Liver (tissue), 3 donors: ENCODE data around the gene PHF20.

Experiments used
- EGR1 ChIP-seq, 2 donors: IDR thresholded peaks; 2 replicates each; pipeline ENCODE4 v1.6.1; 2016 to 2018; ENCODE audit warnings: antibody characterized with exemption in 2 of 2, low read depth in 2 of 2
- FOXA1 ChIP-seq: IDR thresholded peaks from 2 replicates; pipeline ENCODE4 v1.6.1; 2016; ENCODE audit warnings: antibody characterized with exemption
- HNF4G ChIP-seq: IDR thresholded peaks from 2 replicates; pipeline ENCODE4 v1.6.1; 2016; ENCODE audit warnings: antibody characterized with exemption
- JUND ChIP-seq, 2 donors: IDR thresholded peaks; 2 replicates each; pipeline ENCODE4 v1.6.1; 2016; ENCODE audit warnings: antibody characterized with exemption in 2 of 2
- NR2F2 ChIP-seq: IDR thresholded peaks from 2 replicates; pipeline ENCODE4 v1.6.1; 2016; ENCODE audit warnings: antibody characterized with exemption
- RAD21 ChIP-seq, 2 donors: IDR thresholded peaks; 2 replicates each; pipeline ENCODE4 v1.6.1; 2016; ENCODE audit warnings: antibody characterized with exemption in 2 of 2, mild to moderate bottlenecking in 2 of 2
- REST ChIP-seq: IDR thresholded peaks from 2 replicates; pipeline ENCODE4 v1.6.1; 2016; ENCODE audit warnings: antibody characterized with exemption, mild to moderate bottlenecking
- RXRA ChIP-seq, 2 donors: IDR thresholded peaks; 2 replicates each; pipeline ENCODE4 v1.6.1; 2017 to 2018; ENCODE audit warnings: antibody characterized with exemption in 2 of 2, mild to moderate bottlenecking in 1 of 2
- TAF1 ChIP-seq: conservative IDR thresholded peaks from 2 replicates; pipeline ENCODE4 v1.6.1; 2016; ENCODE audit warnings: antibody characterized with exemption, mild to moderate bottlenecking
- TF ChIP-seq, protein P1 (sequence below): fragments of 150-350 bp; IDR thresholded peaks from 2 replicates; pipeline ENCODE4 v1.5.1; 2017; ENCODE audit warnings: improper control_type of control experiment, low read depth, low read length; ENCODE audit not compliant: missing input control
- TF ChIP-seq, protein P2 (sequence below): IDR thresholded peaks from 2 replicates; pipeline ENCODE4 v1.6.1; 2016; ENCODE audit warnings: antibody characterized with exemption
- TF ChIP-seq, protein P3 (sequence below): IDR thresholded peaks from 2 replicates; pipeline ENCODE4 v1.6.1; 2016; ENCODE audit warnings: antibody characterized with exemption
- donor health status: healthy.
- donor health status: healthy.

- TF ChIP-seq, protein P1, sequence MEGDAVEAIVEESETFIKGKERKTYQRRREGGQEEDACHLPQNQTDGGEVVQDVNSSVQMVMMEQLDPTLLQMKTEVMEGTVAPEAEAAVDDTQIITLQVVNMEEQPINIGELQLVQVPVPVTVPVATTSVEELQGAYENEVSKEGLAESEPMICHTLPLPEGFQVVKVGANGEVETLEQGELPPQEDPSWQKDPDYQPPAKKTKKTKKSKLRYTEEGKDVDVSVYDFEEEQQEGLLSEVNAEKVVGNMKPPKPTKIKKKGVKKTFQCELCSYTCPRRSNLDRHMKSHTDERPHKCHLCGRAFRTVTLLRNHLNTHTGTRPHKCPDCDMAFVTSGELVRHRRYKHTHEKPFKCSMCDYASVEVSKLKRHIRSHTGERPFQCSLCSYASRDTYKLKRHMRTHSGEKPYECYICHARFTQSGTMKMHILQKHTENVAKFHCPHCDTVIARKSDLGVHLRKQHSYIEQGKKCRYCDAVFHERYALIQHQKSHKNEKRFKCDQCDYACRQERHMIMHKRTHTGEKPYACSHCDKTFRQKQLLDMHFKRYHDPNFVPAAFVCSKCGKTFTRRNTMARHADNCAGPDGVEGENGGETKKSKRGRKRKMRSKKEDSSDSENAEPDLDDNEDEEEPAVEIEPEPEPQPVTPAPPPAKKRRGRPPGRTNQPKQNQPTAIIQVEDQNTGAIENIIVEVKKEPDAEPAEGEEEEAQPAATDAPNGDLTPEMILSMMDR: no peak
- no peak for TF ChIP-seq EGR1 (IDR thresholded peaks at IDR 0.05; ENCODE audit: low read depth in 2 of 2)
- TF ChIP-seq HNF4G: no peak
- TF ChIP-seq JUND (IDR thresholded peaks at IDR 0.05): no peak
- TF ChIP-seq TAF1: no peak
- TF ChIP-seq NR2F2: no peak
- TF ChIP-seq, protein P2, sequence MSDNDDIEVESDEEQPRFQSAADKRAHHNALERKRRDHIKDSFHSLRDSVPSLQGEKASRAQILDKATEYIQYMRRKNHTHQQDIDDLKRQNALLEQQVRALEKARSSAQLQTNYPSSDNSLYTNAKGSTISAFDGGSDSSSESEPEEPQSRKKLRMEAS: no peak
- no peak for TF ChIP-seq REST
- TF ChIP-seq FOXA1: no peak
- TF ChIP-seq RXRA (IDR thresholded peaks at IDR 0.05): peak in 1 of 2 donors; percentile 17
- TF ChIP-seq RAD21 (IDR thresholded peaks at IDR 0.05): no peak
- TF ChIP-seq, protein P3, sequence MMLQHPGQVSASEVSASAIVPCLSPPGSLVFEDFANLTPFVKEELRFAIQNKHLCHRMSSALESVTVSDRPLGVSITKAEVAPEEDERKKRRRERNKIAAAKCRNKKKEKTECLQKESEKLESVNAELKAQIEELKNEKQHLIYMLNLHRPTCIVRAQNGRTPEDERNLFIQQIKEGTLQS: no peak
These were observed 27.9 kb upstream of the PHF20 start for GRCh38 chr20:35743693-35744491.
